ENCODE measurements around the gene AHR.

The AHR gene

GRCh38 chr7:17298102-17298839, at the start of gene AHR:
Gene AHR (plus strand): TSS chr7:17298652. CDS start chr7:17299265, 613 bp downstream.
- DNase-seq (ENCODE audit: low read depth) = peak; percentile 78

DNA sequence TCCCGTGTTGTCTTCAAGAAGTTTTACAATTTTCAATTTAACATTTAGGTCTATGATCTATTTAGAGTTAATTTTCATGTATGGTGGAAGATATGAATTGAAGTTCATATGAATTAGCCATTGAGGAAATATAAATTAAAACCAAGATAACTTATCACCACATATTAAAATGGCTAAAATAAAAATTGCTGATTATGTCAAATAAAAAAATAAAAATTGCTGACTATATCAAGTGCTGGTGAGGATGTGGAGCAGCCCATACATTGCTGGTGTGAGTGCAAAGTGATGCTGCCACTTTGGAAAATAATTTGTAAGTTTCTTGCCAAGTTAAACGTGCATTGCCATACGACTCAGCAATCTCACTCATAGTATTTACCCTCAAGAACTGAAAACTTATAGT, 44.6 kb upstream of the AHR start:
- no peak for DNase-seq (ENCODE audit: low read depth)

GRCh38 chr7:17255926-17256325, 42.5 kb upstream of the AHR start:
- no peak for DNase-seq (ENCODE audit: low read depth)

- no peak for DNase-seq (ENCODE audit: low read depth)
Observed at GRCh38 chr7:17256375-17256774, 42.1 kb upstream of the AHR start.

GRCh38 chr7:17266565-17266964, 31.9 kb upstream of the AHR start:
- DNase-seq (ENCODE audit: low read depth) = no peak

DNA sequence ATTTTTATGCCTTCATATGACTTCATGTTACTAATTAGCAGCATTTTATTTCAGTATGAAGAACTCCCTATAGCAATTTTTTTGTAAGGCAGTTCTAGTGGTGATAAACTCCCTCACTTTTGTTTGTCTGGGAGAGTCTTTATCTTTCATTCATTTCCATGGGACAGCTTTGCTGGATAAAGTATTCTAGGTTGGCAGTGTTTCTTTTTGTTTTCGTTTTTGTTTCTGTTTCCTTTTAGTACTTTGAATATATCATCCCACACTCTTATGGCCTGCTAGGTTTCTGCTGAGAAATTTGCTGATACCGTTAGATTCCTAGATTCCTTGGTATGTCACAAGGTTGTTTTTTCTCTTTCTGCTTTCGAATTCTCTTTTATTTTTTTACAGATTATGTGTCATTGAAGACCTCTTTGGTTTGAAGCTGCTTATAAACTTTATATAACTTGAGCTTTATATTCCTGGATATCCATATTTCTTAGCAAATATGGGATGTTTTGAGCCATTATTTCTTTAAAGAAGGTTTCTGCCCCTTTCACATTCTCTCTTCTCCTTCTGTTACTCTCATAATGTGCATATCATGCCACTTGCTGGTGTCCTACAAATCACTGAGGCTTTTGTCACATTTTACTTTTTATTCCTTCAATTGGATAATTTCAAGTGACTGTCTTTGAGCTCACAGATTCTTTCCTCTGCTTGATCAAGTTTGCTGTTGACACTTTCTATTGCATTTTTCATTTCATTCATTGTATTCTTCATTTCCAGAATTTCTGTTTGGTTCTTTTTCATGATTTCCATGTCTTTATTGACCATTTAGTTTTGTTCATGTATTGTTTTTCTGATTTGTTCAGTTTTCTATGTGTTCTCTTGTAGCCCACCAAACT, 28.9 kb upstream of the AHR start:
- DNase-seq (ENCODE audit: low read depth) = no peak

DNA sequence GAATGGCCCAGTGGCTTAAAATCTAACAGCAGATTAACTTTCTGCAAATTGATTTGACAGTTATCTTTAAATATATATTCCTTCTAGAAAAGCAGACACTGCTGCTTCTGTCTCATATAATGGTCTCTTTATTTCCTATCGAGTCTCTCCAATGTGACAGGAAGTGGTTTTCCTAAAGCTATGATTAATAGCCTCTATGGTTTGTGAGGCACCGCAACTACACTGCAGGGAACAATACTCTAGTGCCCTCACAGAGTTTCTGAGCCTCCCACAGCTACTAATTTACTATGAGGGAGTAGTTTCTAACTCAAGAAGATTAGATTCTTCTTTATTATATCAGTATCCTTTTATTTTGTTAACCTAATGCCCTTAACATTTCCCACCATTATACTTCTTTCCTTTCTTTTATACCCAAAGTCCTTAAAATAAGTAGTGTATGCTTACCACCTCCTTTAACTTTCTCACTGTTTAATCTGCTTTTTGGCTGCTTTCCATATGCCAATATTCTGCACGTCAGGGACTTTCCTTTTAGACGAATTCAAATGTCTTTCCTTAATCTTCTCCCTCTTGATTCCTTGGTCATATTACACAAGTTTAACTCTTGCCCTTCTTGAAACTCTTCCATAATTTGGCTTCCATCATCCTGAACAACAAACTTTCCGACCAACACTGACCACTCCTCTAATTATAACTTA, 23.8 kb upstream of the AHR start:
- DNase-seq (ENCODE audit: low read depth) = no peak

DNA sequence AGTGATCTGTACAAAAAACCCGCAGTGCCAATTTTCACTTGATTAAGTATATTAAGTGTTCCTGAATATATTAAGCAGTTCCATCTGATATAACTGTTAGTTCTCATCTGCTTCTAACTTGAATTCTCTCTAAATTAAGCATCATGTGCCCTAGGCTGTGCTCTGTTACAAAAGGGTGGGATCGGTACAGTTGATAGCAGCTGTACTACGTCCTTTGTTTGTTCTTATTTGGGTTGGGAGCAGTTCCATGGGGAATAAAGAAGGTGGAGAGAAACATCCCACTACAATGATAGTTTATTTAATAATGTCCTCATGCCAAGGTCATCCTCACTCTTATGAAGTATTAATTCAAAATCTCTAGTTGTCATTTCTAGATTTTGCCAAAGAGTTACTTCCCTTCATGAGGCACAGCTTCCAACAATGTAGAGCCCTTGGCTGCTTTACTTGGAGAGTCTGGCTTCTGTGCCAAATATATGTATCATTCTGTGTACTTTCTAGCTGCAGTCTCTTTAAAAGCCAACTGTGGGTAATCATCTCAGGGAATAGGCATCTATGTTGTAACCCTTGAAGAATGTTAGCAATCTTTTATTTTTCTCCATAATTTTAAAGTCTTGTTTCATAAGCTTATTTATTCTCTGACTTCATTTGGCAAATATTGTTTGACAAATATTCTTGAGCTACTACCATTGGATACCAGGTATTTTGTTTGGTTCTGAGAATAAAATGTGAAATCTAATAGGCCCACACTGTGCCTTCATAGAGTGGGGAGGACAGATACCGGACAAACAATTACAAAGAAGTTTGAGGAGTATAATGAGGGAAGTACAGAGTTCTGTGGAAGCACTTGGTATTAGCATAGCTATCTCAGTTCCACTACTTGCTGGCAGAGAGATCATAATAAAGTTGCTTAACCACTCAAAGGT, 22.4 kb upstream of the AHR start:
- DNase-seq (ENCODE audit: low read depth) = no peak

DNA sequence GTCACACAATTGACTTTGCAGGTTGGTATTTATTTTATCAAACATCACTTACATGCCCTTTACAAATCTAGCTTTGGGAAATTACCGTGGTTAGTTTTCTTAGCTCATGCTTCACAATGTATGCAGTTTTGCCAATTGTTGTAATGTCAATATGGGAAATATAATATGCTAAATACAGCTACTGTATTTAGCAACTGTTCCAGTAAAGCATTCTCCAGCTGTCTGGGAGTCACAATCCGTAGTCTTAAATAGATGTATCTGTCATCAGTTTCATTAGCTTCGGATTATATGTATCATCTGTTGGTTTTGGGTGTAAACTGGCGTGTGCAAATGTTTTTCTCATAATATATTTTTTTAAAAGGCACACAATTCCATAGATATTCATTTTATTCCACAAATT, 19.4 kb upstream of the AHR start:
- DNase-seq (ENCODE audit: low read depth) = no peak

DNA sequence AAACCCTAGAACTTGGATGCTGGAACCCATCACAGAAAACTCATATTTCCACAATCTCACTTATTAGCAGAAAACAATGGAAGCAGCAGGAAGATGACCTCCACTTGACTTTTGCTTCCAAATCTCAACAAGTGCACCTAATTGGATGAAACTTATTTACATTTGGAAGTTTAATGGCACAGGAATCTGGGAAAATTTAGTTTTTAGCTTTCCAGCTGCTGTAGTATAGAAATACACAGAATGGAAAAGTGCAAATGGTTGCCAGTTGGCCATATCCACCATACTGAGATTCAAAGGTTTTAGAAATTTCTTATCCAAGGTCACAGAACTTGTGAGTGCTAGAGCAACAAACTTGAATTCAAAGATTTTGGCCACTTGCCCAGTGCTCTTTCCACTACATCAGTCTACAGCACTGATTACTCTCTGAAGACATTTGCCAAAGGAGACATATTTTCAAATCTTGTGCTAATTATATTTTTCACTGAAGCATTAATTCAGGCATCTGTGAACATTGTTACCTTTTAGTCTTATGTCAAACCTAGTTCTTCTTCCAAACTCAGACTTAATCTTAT, 9.3 kb upstream of the AHR start:
- DNase-seq (ENCODE audit: low read depth) = no peak

- DNase-seq (ENCODE audit: low read depth) = no peak
Observed at GRCh38 chr7:17292843-17293242, 5.6 kb upstream of the AHR start.

GRCh38 chr7:17293481-17293880, 5.0 kb upstream of the AHR start:
- no peak for DNase-seq (ENCODE audit: low read depth)

GRCh38 chr7:17297243-17297642, 1.2 kb upstream of the AHR start:
- no peak for DNase-seq (ENCODE audit: low read depth)

DNA sequence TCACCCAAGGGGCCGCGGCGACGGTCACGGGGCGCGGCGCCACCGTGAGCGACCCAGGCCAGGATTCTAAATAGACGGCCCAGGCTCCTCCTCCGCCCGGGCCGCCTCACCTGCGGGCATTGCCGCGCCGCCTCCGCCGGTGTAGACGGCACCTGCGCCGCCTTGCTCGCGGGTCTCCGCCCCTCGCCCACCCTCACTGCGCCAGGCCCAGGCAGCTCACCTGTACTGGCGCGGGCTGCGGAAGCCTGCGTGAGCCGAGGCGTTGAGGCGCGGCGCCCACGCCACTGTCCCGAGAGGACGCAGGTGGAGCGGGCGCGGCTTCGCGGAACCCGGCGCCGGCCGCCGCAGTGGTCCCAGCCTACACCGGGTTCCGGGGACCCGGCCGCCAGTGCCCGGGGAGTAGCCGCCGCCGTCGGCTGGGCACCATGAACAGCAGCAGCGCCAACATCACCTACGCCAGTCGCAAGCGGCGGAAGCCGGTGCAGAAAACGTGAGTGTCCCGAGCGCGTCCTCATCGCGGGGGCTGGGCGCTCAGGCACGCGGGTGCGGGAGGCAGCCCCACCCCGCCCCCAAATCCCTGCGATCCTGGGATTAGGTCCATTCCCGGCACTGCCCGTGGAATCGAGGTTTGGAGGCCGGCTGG, 509 bp downstream of the AHR start:
- DNase-seq (ENCODE audit: low read depth) = peak; percentile 25

GRCh38 chr7:17299483-17299991, 1.1 kb downstream of the AHR start:
- no peak for DNase-seq (ENCODE audit: low read depth)

GRCh38 chr7:17300012-17300411, 1.6 kb downstream of the AHR start:
- no peak for DNase-seq (ENCODE audit: low read depth)

DNA sequence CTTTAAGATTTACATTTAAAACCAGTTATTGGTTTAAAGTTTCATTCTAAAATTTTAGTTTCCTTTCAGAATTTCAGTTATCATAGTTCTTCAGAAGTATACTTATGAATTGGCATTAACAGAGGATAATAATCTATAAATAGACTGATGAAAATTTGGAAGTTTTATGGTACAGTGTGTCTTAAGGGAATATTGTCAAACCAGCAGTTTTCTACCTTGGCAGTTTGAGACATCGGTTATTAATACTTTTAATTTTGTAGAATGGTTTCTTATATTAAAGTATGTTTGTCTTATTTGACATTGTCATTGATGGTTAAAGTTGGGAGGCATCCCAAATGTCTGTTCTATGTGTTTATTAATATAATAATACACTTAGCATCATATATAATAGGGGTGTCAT, 2.0 kb downstream of the AHR start:
- no peak for DNase-seq (ENCODE audit: low read depth)

GRCh38 chr7:17301471-17302456, 3.3 kb downstream of the AHR start:
- no peak for DNase-seq (ENCODE audit: low read depth)

- no peak for DNase-seq (ENCODE audit: low read depth)
Observed at GRCh38 chr7:17302575-17303142, 4.2 kb downstream of the AHR start.
